Neural cell (in vitro differentiated cells): ENCODE data around the gene GPR27. TPM values are rescaled to one million over a fixed set of nuclear protein-coding genes. Genes with fewer than 3 reads are reported as not detected.

Source experiments
- H2AFZ ChIP-seq: fragments of 200-600, 300-800 bp; sonication (generic), shearing (Covaris generic); 2 replicates; pipeline ENCODE4 v1.6.0; 2014; ENCODE audit warnings: low read depth, mild to moderate bottlenecking, antibody characterized with exemption, low read length, moderate library complexity
- H3F3A ChIP-seq: fragments of 200-600 bp; shearing (Covaris generic); 2 replicates; pipeline ENCODE4 v1.6.1; 2016; ENCODE audit warnings: mild to moderate bottlenecking, moderate library complexity, mixed read lengths, antibody characterized with exemption, low read length; ENCODE audit not compliant: insufficient read depth, poor library complexity, severe bottlenecking
- H3K27ac ChIP-seq: fragments of 200-600, 300-800 bp; sonication (generic), shearing (Covaris generic); 2 replicates; pipeline ENCODE4 v1.5.1; 2014; ENCODE audit warnings: mild to moderate bottlenecking, low read length, moderate library complexity
- H3K27me3 ChIP-seq: fragments of 300-800, 200-600 bp; sonication (generic), shearing (Covaris generic); 2 replicates; pipeline ENCODE4 v1.6.0; 2014; ENCODE audit warnings: mild to moderate bottlenecking, low read depth, low read length, moderate library complexity; ENCODE audit not compliant: insufficient read depth
- H3K36me3 ChIP-seq: fragments of 300-800, 200-600 bp; sonication (generic), shearing (Covaris generic); 2 replicates; pipeline ENCODE4 v1.5.1; 2014; ENCODE audit warnings: mild to moderate bottlenecking, antibody characterized with exemption, low read length, moderate library complexity; ENCODE audit not compliant: insufficient read depth
- H3K4me2 ChIP-seq: fragments of 300-800, 200-600 bp; sonication (generic), shearing (Covaris generic); 2 replicates; pipeline ENCODE4 v1.6.0; 2014; ENCODE audit warnings: mild to moderate bottlenecking, low read length
- H3K4me3 ChIP-seq: fragments of 300-800, 200-600 bp; sonication (generic), shearing (Covaris generic); 2 replicates; pipeline ENCODE4 v1.5.1; 2014; ENCODE audit warnings: mild to moderate bottlenecking, low read length, moderate library complexity
- H3K79me2 ChIP-seq: fragments of 200-600 bp; shearing (Covaris generic); replicated peaks from 2 replicates; pipeline ENCODE4 v1.6.0; 2014; ENCODE audit warnings: mild to moderate bottlenecking, low read length, moderate library complexity; ENCODE audit not compliant: insufficient read depth
- H3K9ac ChIP-seq: fragments of 300-800, 200-600 bp; sonication (generic), shearing (Covaris generic); 2 replicates; pipeline ENCODE4 v1.6.1; 2016; ENCODE audit warnings: mild to moderate bottlenecking, low read length, mixed read lengths
- H3K9me2 ChIP-seq: fragments of 200-600 bp; shearing (Covaris generic); 2 replicates; pipeline ENCODE4 v1.6.1; 2016; ENCODE audit warnings: mild to moderate bottlenecking, low read length, mixed read lengths; ENCODE audit not compliant: insufficient read depth
- H3K9me3 ChIP-seq: fragments of 200-600, 300-800 bp; sonication (generic), shearing (Covaris generic); 2 replicates; pipeline ENCODE4 v1.6.1; 2016; ENCODE audit warnings: mild to moderate bottlenecking, mixed run types, low read length, moderate library complexity, mixed read lengths
- H4K20me1 ChIP-seq: fragments of 200-600 bp; shearing (Covaris generic); 2 replicates; pipeline ENCODE4 v1.6.1; 2016; ENCODE audit warnings: mild to moderate bottlenecking, mixed run types; ENCODE audit not compliant: insufficient read depth
- CTCF ChIP-seq: fragments of 450-650 bp; IDR thresholded peaks from 2 replicates; pipeline ENCODE4 v1.5.1; 2014; ENCODE audit warnings: antibody characterized with exemption, mild to moderate bottlenecking, moderate library complexity; ENCODE audit not compliant: poor library complexity, severe bottlenecking
- EP300 ChIP-seq: fragments of 450-650 bp; conservative IDR thresholded peaks from 2 replicates; pipeline ENCODE4 v1.6.1; 2014; ENCODE audit warnings: antibody characterized with exemption, mild to moderate bottlenecking, moderate library complexity; ENCODE audit not compliant: poor library complexity, severe bottlenecking
- EZH2 ChIP-seq: fragments of 200-600, 300-800 bp; shearing (Covaris generic), sonication (generic); IDR thresholded peaks from 2 replicates; pipeline ENCODE4 v1.6.1; 2014; ENCODE audit warnings: antibody characterized with exemption, low read length, borderline replicate concordance, mild to moderate bottlenecking; ENCODE audit not compliant: insufficient read depth, poor library complexity, severe bottlenecking
- MXI1 ChIP-seq: fragments of 450-650 bp; conservative IDR thresholded peaks from 2 replicates; pipeline ENCODE4 v1.6.1; 2014; ENCODE audit warnings: antibody characterized with exemption, mild to moderate bottlenecking; ENCODE audit not compliant: poor library complexity, severe bottlenecking
- POLR2AphosphoS5 ChIP-seq: IDR thresholded peaks from 2 replicates; pipeline ENCODE4 v1.6.1; 2012
- RAD21 ChIP-seq: fragments of 450-650 bp; conservative IDR thresholded peaks from 2 replicates; pipeline ENCODE4 v1.6.1; 2014; ENCODE audit warnings: antibody characterized with exemption, mild to moderate bottlenecking, moderate library complexity
- SMC3 ChIP-seq: fragments of 450-650 bp; conservative IDR thresholded peaks from 2 replicates; pipeline ENCODE4 v1.6.1; 2014; ENCODE audit warnings: antibody characterized with exemption, mild to moderate bottlenecking, moderate library complexity; ENCODE audit not compliant: poor library complexity
- TAF1 ChIP-seq: IDR thresholded peaks from 2 replicates; pipeline ENCODE4 v1.6.1; 2012; ENCODE audit warnings: low read depth
- polyA plus RNA-seq: library from polyadenylated mRNA; depleted of rRNA; stranded (reverse); fragments of >200 nt; gene quantifications from 2 replicates; pipeline ENCODE4 v1.2.3, GENCODE V29; 2014
- TF ChIP-seq, protein P1 (sequence below): IDR thresholded peaks from 2 replicates; pipeline ENCODE4 v1.6.1; 2012; ENCODE audit warnings: borderline replicate concordance

The GPR27 gene
- polyA plus RNA-seq, 1 donor from 2014 or later = 69.4 TPM

DNA sequence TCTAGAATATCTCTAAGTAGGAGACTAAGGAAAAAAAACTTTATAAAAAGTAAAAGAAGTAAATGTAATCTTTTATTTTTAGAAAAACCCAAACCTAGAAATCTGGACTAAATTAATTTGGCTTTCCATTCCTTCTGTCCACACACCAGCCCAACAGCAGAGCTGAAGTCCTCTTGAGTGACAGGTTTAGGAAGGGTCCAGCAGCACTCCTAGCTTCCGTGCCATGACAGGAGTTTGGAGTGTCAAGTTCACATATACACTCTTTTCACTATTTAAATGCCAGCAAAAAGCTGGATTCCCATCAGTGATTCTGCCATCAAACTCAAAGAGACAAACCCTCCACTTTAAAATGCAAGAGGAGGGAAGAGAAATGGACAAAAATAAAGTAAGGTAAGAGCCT, 18.2 kb downstream of the GPR27 start:
- Histone ChIP-seq H3F3A (no peaks in the 10 kb centered on the region), H3K27me3 (no peaks in the 10 kb centered on the region), H3K27ac (no peak overlapping the region), H3K36me3 (no peaks in the 10 kb centered on the region), H3K9ac (no peak overlapping the region), H3K9me2 (no peaks in the 10 kb centered on the region), H3K4me2 (no peak overlapping the region), H2AFZ (no peak overlapping the region), H3K4me3 (no peak overlapping the region), H3K79me2 (no peaks in the 10 kb centered on the region), H4K20me1 (no peaks in the 10 kb centered on the region), H3K9me3 (no peaks in the 10 kb centered on the region)
- TF ChIP-seq SMC3 (no peak), POLR2AphosphoS5 (no peak), MXI1 (no peak), EP300 (no peak), CTCF (no peak), RAD21 (no peak), EZH2 (no peak)
- TF ChIP-seq, protein P1, sequence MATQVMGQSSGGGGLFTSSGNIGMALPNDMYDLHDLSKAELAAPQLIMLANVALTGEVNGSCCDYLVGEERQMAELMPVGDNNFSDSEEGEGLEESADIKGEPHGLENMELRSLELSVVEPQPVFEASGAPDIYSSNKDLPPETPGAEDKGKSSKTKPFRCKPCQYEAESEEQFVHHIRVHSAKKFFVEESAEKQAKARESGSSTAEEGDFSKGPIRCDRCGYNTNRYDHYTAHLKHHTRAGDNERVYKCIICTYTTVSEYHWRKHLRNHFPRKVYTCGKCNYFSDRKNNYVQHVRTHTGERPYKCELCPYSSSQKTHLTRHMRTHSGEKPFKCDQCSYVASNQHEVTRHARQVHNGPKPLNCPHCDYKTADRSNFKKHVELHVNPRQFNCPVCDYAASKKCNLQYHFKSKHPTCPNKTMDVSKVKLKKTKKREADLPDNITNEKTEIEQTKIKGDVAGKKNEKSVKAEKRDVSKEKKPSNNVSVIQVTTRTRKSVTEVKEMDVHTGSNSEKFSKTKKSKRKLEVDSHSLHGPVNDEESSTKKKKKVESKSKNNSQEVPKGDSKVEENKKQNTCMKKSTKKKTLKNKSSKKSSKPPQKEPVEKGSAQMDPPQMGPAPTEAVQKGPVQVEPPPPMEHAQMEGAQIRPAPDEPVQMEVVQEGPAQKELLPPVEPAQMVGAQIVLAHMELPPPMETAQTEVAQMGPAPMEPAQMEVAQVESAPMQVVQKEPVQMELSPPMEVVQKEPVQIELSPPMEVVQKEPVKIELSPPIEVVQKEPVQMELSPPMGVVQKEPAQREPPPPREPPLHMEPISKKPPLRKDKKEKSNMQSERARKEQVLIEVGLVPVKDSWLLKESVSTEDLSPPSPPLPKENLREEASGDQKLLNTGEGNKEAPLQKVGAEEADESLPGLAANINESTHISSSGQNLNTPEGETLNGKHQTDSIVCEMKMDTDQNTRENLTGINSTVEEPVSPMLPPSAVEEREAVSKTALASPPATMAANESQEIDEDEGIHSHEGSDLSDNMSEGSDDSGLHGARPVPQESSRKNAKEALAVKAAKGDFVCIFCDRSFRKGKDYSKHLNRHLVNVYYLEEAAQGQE = no peak

DNA sequence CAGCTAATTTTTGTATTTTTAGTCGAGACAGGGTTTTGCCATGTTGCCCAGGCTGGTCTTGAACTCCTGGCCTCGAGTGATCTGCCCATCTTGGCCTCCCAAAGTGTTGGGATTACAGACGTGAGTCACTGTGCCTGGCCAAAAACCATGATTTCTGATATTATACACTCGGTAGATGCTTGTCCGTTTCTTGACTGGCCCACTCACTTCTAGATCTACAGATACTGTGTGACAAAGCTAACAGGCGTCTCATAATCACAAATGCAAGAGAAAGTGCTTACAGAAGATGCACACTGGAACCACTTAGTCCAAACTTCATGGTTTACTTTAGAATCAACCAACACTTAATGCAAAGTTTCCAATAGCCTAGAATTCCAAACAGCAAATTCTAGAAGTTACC, 22.9 kb downstream of the GPR27 start:
- TF ChIP-seq SMC3 (no peak), RAD21 (no peak), CTCF (no peak), MXI1 (no peak), EP300 (no peak), POLR2AphosphoS5 (no peak), EZH2 (no peak), TAF1 (no peak)
- TF ChIP-seq, protein P1 = no peak
- Histone ChIP-seq H3K36me3 (no peaks in the 10 kb centered on the region), H3K9me2 (no peaks in the 10 kb centered on the region)

More for the DNA sequence above, 22.9 kb downstream of the GPR27 start:
- Histone ChIP-seq H4K20me1 (no peaks in the 10 kb centered on the region), H3K79me2 (no peaks in the 10 kb centered on the region), H3K4me2 (no peak overlapping the region), H3K4me3 (no peak overlapping the region), H3K27ac (no peak overlapping the region), H3K9ac (no peak overlapping the region), H3F3A (no peaks in the 10 kb centered on the region), H3K27me3 (peaks cover 5% of the 10 kb centered on the region), H3K9me3 (no peaks in the 10 kb centered on the region), H2AFZ (no peak overlapping the region)
